WI38 (cell line): Measurements from ENCODE around the gene GRAMD2B.

ENCODE experiments used
- H3K4me3 ChIP-seq: 2 replicates; pipeline ENCODE4 v1.5.1; 2011; ENCODE audit warnings: low read depth, mild to moderate bottlenecking, control low read depth, low read length
- TF ChIP-seq, protein P1 (sequence below): IDR thresholded peaks from 2 replicates; pipeline ENCODE4 v1.5.1; 2012; ENCODE audit warnings: low read depth, mild to moderate bottlenecking, control low read depth, low read length

The GRAMD2B gene

DNA sequence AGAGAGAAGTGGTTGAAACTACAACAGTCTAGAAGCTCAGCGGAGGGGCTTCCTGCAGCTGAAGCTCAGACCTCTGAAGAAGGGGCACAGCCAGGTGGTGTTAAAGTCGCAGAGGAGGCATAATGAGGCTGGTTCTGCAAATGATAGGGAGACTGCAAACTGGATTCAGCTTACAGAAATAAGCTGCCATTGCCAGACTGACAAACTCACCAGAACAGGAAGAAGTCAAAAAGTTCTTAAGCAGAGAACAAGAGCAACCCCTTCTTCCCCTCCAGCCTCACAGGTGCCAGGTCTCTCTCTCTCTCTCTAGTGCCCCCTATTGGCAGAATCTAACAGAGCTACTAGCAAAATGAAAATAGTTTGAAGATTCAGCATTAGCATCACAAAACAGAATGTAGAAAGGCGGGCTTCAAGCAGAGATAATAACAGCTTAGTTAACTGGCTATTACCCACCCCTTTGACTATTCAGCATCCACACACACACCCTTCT lies 76.7 kb downstream of the GRAMD2B start:
- no peak overlapping the region for H3K4me3 ChIP-seq
- TF ChIP-seq, protein P1, sequence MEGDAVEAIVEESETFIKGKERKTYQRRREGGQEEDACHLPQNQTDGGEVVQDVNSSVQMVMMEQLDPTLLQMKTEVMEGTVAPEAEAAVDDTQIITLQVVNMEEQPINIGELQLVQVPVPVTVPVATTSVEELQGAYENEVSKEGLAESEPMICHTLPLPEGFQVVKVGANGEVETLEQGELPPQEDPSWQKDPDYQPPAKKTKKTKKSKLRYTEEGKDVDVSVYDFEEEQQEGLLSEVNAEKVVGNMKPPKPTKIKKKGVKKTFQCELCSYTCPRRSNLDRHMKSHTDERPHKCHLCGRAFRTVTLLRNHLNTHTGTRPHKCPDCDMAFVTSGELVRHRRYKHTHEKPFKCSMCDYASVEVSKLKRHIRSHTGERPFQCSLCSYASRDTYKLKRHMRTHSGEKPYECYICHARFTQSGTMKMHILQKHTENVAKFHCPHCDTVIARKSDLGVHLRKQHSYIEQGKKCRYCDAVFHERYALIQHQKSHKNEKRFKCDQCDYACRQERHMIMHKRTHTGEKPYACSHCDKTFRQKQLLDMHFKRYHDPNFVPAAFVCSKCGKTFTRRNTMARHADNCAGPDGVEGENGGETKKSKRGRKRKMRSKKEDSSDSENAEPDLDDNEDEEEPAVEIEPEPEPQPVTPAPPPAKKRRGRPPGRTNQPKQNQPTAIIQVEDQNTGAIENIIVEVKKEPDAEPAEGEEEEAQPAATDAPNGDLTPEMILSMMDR, result peak; percentile 53

DNA sequence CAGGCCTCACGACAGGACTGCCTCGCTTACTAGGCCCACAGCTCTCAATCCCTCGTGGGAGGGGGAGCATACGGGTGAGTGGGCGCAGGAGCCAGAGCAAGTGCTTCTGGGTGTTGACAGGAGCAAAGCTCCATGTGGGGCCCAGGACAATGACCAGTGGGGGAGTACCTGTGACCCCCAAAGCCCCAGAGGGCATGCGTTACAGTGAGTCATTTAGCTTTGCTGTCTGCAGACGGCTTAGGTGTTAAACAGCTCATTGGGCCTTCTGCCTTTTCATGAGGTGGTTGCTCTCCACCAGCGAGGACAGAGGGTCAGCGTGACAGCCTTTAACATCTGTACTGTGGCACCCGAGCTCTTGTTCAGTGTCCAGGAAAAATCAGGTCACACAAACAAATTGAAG lies 78.2 kb downstream of the GRAMD2B start:
- TF ChIP-seq, protein P1, result no peak
- no peak overlapping the region for H3K4me3 ChIP-seq

DNA sequence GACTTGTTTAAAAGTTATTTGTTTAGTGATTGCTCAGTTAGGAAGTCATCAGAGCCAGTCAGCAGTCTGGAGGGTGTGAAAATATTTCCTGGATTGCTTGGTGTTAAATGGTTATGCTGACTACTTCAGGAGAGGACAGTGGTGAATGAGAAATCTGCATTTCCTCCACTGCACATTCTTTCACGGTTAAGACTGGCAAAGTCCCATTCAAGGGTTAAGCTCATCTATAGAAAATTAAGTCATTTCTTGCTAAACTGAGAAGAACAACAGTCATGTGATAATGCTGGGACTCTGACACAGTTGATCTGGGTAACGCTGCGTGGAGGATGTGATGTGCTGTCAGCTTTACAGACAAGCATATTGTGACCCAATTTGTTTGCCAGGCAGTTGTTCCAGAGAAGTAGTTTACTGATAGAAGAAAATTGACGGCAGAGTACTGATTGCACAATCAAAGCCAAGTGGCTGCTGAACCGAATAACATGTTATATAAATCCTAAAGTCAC lies 80.4 kb downstream of the GRAMD2B start:
- H3K4me3 ChIP-seq, result no peak overlapping the region
- TF ChIP-seq, protein P1, result no peak

DNA sequence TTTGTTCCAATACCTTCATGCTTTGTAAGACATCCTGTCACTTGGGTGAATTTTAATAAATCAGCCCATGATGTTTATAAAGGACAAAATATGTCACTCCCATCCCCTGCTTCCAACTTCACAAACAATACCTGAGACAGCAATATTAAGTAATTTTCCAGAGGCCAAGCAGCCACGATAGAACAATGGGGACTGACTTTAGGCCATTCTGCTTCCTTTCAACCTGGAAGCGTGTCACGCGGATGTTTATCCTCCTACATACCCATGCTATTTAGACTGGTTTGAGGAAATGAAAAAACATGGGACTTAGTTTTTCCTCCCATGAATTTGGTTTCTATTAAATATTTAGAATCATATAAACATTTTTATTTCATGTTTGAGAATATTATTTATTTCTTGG lies 82.9 kb downstream of the GRAMD2B start:
- H3K4me3 ChIP-seq, result no peak overlapping the region
- TF ChIP-seq, protein P1, result no peak

DNA sequence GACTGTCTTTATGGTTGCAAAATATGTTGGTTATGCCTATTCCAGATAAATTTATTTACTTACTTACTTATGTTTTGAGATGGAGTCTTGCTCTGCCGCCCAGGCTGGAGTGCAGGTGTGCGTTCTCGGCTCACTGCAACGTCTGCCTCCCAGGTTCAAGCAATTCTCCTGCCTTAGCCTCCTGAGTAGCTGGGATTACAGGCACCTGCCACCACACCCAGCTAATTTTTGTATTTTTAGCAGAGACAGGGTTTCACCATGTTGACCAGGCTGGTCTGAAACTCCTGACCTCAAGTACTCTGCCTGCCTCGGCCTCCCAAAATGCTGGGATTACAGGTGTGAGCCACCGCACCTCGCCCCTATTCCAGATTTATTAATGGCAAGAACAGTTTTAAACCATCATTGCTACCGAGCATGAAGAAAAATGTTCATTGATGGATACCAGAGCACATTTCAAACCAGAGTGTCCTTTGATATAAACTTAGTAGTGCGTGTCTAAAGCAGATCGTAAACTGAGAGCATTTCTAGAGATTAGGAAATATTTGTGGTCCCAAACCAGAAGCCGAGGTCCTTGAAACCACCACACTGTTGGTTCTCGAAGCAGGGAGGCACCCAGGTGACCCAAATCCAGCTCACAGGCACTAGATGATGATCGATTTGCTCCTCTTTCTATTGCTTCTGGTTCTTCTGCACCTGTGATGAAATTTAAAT lies 85.2 kb downstream of the GRAMD2B start:
- TF ChIP-seq, protein P1, result no peak
- no peak overlapping the region for H3K4me3 ChIP-seq

DNA sequence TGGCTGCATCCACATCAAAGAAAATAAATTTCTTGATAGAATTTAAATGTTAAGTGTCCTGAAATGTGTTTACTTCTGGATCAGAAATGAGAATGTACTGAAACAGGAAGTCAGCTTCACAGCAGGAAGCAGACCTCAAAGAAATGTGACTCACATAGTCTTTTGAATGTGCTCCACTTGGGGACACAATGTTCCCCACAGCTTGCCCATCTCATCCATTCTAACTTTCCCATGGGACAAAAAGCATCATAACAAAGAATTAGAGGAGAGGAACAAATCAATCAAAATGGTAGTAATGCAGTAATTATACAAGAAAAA lies 85.7 kb downstream of the GRAMD2B start:
- TF ChIP-seq, protein P1, result no peak

DNA sequence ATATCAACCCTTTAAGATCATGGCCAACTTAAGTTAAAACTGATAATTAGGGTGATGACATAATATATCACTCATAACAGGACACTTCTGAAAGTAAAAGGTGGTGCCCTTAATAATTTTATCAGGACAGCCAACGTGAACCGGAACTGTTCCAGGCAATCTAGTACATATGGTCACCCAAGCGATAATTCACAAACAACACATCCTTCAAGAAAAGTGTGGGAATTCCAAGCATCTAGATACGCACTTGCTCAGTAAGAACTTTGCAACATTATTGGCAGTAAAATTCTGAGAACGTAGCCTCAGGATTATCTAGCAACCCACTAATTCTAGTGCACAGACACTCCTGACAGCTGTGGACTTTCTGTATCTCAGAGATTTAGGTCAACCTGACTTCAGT lies 86.1 kb downstream of the GRAMD2B start:
- TF ChIP-seq, protein P1, result no peak

More for the DNA sequence above, 85.7 kb downstream of the GRAMD2B start:
- no peak overlapping the region for H3K4me3 ChIP-seq

More for the DNA sequence above, 86.1 kb downstream of the GRAMD2B start:
- H3K4me3 ChIP-seq, result no peak overlapping the region
